Measurements from ENCODE around the gene TMEM231.
"Not testable (repeated sequence)": the region's sequence is repeated elsewhere in the genome, so short reads cannot be mapped to it uniquely, and the experiment has no call there.

TMEM231 gene

DNA sequence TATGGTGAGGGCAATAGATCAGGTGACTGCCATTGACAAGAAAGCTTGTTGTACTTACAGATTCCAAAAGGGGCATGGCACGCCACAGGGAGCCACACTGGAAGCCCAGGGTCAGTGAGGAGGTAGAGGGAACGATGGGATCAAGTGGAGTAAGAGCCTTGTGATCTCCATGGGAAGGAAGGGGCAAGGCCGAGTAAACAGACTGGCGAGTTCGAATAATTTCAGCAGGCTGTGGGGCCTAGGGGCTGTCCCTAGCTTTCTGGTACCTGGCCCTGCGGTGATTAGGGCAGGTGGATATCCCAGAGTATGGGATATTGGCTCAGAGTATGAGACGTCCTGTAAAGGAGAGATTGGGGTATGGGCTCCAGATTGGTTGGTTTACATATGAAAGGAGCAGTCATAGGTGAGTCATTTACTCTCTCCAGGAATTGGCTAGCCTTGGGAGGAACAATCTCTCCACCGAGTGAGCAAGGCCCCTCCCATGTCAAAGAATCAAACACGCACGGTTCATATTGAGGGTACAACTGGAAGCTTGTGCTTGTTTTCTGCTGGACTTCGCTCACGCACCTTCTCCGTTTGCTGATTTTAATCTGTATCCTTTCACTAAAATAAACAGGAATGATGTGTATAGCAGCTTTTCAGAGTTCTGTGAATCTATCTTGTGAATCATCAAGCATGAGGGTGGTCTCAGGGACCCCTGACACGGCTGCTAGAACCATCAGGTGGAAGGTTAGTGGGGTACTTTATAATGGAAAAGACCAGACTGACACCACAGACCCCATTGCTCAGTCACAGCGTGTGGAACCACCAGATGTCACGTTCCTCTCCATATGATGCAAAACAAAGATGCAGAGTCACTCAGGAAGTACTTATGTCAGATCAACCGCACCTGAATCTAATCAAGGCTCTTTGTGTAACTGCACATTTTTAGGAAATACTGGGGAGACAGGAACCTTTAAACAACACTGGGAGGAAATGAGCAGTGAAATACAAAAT, 38.1 kb upstream of the TMEM231 start:
- Histone ChIP-seq H3K4me3 (ENCODE audit: low read length) (no peak overlapping the region), H3K9me2 (replicated peaks; ENCODE audit: insufficient read depth, low read length) (no peaks in the 10 kb centered on the region), H2AFZ (ENCODE audit: low read length) (no peak overlapping the region), H3K36me3 (replicated peaks; ENCODE audit: insufficient read depth, low read length) (no peaks in the 10 kb centered on the region), H3K27me3 (replicated peaks; ENCODE audit: insufficient read depth, low read length) (no peaks in the 10 kb centered on the region), H3K27ac (ENCODE audit: low read length) (no peak overlapping the region), H3K4me2 (ENCODE audit: low read depth, low read length) (no peak overlapping the region), H3K79me2 (ENCODE audit: low read length) (no peaks in the 10 kb centered on the region), H3K9me3 (replicated peaks; ENCODE audit: insufficient read depth, low read length) (no peaks in the 10 kb centered on the region), H3F3A (ENCODE audit: insufficient read depth, low read length) (no peaks in the 10 kb centered on the region), H3K9ac (ENCODE audit: low read length) (no peak overlapping the region), H4K20me1 (ENCODE audit: insufficient read depth, low read length) (no peaks in the 10 kb centered on the region), H3K4me1 (ENCODE audit: low read length) (no peaks in the 10 kb centered on the region)
- TF ChIP-seq EZH2phosphoT487 (IDR thresholded peaks at IDR 0.05; ENCODE audit: low read length) (no peak), EZH2 (optimal IDR thresholded peaks at IDR 0.05; ENCODE audit: low read depth, low read length) (no peak)
- TF ChIP-seq, protein P1, sequence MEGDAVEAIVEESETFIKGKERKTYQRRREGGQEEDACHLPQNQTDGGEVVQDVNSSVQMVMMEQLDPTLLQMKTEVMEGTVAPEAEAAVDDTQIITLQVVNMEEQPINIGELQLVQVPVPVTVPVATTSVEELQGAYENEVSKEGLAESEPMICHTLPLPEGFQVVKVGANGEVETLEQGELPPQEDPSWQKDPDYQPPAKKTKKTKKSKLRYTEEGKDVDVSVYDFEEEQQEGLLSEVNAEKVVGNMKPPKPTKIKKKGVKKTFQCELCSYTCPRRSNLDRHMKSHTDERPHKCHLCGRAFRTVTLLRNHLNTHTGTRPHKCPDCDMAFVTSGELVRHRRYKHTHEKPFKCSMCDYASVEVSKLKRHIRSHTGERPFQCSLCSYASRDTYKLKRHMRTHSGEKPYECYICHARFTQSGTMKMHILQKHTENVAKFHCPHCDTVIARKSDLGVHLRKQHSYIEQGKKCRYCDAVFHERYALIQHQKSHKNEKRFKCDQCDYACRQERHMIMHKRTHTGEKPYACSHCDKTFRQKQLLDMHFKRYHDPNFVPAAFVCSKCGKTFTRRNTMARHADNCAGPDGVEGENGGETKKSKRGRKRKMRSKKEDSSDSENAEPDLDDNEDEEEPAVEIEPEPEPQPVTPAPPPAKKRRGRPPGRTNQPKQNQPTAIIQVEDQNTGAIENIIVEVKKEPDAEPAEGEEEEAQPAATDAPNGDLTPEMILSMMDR (IDR thresholded peaks at IDR 0.05; ENCODE audit: low read length): no peak
- DNase-seq: no peak

DNA sequence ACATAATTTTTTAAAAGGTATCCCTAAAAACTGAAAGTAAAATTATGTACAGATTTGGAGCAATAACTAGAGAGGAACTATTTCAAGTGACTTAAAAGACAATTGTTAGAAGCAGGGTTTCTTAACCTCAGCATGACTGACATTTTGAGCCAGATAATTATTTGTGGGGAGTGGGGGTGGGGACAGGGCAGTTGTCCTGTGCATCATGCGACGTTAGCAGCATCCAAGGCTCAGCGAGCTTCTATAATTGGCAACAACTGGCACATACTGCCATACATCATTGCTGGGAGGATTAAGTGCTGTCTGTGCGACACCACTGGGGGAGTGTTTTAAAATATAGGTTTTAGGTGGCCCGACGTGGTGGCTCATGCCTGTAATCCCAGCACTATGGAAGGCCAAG, 37.3 kb upstream of the TMEM231 start:
- Histone ChIP-seq H3K27me3 (replicated peaks; ENCODE audit: insufficient read depth, low read length) (no peaks in the 10 kb centered on the region), H3K4me1 (ENCODE audit: low read length) (no peaks in the 10 kb centered on the region), H2AFZ (ENCODE audit: low read length) (no peak overlapping the region), H3K27ac (ENCODE audit: low read length) (no peak overlapping the region), H3K9me3 (replicated peaks; ENCODE audit: insufficient read depth, low read length) (no peaks in the 10 kb centered on the region), H3K4me2 (ENCODE audit: low read depth, low read length) (no peak overlapping the region), H3K9me2 (replicated peaks; ENCODE audit: insufficient read depth, low read length) (no peaks in the 10 kb centered on the region), H3F3A (ENCODE audit: insufficient read depth, low read length) (no peaks in the 10 kb centered on the region), H3K36me3 (replicated peaks; ENCODE audit: insufficient read depth, low read length) (no peaks in the 10 kb centered on the region), H3K79me2 (ENCODE audit: low read length) (no peaks in the 10 kb centered on the region), H3K9ac (ENCODE audit: low read length) (no peak overlapping the region), H4K20me1 (ENCODE audit: insufficient read depth, low read length) (no peaks in the 10 kb centered on the region), H3K4me3 (ENCODE audit: low read length) (no peak overlapping the region)
- TF ChIP-seq, protein P1 (IDR thresholded peaks at IDR 0.05; ENCODE audit: low read length): no peak
- TF ChIP-seq EZH2phosphoT487 (IDR thresholded peaks at IDR 0.05; ENCODE audit: low read length) (no peak), EZH2 (optimal IDR thresholded peaks at IDR 0.05; ENCODE audit: low read depth, low read length) (no peak)
- DNase-seq: no peak

DNA sequence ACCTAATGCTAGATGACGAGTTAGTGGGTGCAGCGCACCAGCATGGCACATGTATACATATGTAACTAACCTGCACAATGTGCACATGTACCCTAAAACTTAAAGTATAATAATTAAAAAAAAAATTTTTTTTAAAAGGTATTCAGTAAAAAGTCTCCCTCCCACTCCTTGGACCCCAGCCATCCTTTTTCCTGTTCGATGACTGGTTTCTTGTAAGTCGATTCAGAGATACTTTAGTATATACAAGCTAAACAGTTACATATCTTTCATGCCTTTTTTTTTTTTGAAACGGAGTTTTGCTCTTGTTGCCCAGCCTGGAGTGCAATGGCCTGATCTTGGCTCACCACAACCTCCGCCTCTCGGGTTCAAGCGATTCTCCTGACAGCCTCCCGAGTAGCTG, 35.9 kb upstream of the TMEM231 start:
- H3K79me2 ChIP-seq (ENCODE audit: low read length); H3K9ac ChIP-seq (ENCODE audit: low read length); H3K27me3 ChIP-seq (replicated peaks; ENCODE audit: insufficient read depth, low read length); H2AFZ ChIP-seq (ENCODE audit: low read length); H3K9me3 ChIP-seq (replicated peaks; ENCODE audit: insufficient read depth, low read length); H3K27ac ChIP-seq (ENCODE audit: low read length); H4K20me1 ChIP-seq (ENCODE audit: insufficient read depth, low read length); H3K4me3 ChIP-seq (ENCODE audit: low read length); DNase-seq; H3K4me1 ChIP-seq (ENCODE audit: low read length); H3K36me3 ChIP-seq (replicated peaks; ENCODE audit: insufficient read depth, low read length); H3K9me2 ChIP-seq (replicated peaks; ENCODE audit: insufficient read depth, low read length); H3F3A ChIP-seq (ENCODE audit: insufficient read depth, low read length); H3K4me2 ChIP-seq (ENCODE audit: low read depth, low read length): not testable (repeated sequence)
